ENCODE measurements around the gene NAALADL2. TPM values are rescaled to one million over a fixed set of nuclear protein-coding genes. Genes with fewer than 3 reads are reported as not detected.
A peak's percentile ranks its signal among the peaks of the same experiment; 100 is the strongest.

Gene NAALADL2
- total and polyA plus RNA-seq, 2 of the 4 experiments (the other 2 are of a cell fraction): 3.8 to 19.2 TPM

- H2BK5ac ChIP-seq (ENCODE audit: low read depth, low read length, poor library complexity, severe bottlenecking): no peak overlapping the region
- intact Hi-C loops (cut with micrococcal nuclease) (no loop called here), in situ Hi-C loops (cut with MboI; ENCODE audit: low sequenced_read_pairs) (no loop called here), dilution Hi-C loops (cut with HindIII; ENCODE audit: low sequenced_read_pairs, unreplicated experiment) (no loop called here)
- peak overlapping the region; percentile 72 for H2BK20ac ChIP-seq (ENCODE audit: low read depth, low read length)
- 0 out of 3 replicates have a peak overlapping the region, but pooled peaks have one; percentile 51 for H2BK15ac ChIP-seq (ENCODE audit: low read depth, low read length)
- no peaks in the 10 kb centered on the region for H4K20me1 ChIP-seq (ENCODE audit: insufficient read depth, low read length)
- H3K14ac ChIP-seq (replicated peaks; ENCODE audit: low read depth, low read length): peak overlapping the region; percentile 46
- peak overlapping the region; percentile 44; the same call in 1 of the 2 replicates for H2BK120ac ChIP-seq (ENCODE audit: low read depth, low read length)
- DNase-seq (peak; percentile 48), ATAC-seq (ENCODE audit: low read depth) (no peak)
- H3K36me3 ChIP-seq (ENCODE audit: control insufficient read depth, insufficient read depth, low read length): no peaks in the 10 kb centered on the region
- peak overlapping the region; percentile 26; the same call in 1 of the 2 replicates for H3K27ac ChIP-seq (ENCODE audit: insufficient read depth, low read length)
- H2AK5ac ChIP-seq (ENCODE audit: low read depth, low read length): peak overlapping the region; percentile 74
- TF ChIP-seq BHLHE40 (IDR thresholded peaks at IDR 0.05; ENCODE audit: low read depth, low read length) (no peak), NFE2L2 (IDR thresholded peaks at IDR 0.05; ENCODE audit: low read depth, low read length) (no peak), CHD1 (IDR thresholded peaks at IDR 0.05; ENCODE audit: low read depth, low read length) (no peak), USF2 (IDR thresholded peaks at IDR 0.05; ENCODE audit: low read depth, low read length) (peak; percentile 4; the same call in 1 of the 2 replicates), MAFK (IDR thresholded peaks at IDR 0.05; ENCODE audit: low read depth, low read length) (no peak), RAD21 (IDR thresholded peaks at IDR 0.05; ENCODE audit: low read length) (no peak), FOS (IDR thresholded peaks at IDR 0.05; ENCODE audit: low read depth, low read length) (no peak), RCOR1 (IDR thresholded peaks at IDR 0.05; ENCODE audit: insufficient replicate concordance, low read length) (no peak)
- no peak overlapping the region for H4K8ac ChIP-seq (ENCODE audit: low read depth in 2 of 2, low read length in 2 of 2)
- H3K56ac ChIP-seq (ENCODE audit: extremely low read depth, insufficient read depth, low read length): no peak overlapping the region
- H3K4ac ChIP-seq (ENCODE audit: low read depth, low read length): peak overlapping the region; percentile 65
- H2AK9ac ChIP-seq (replicated peaks; ENCODE audit: low read depth, low read length, poor library complexity): no peak overlapping the region
- WGBS, 2 experiments (ENCODE audit: extremely low coverage in 2 of 2, insufficient read length in 1 of 2): 67% methylated on average over 1 of the region's 5 CpGs; no CpG with 5 or more reads in 1 of the 2 experiments
- H4K5ac ChIP-seq (ENCODE audit: low read depth, low read length): peak overlapping the region; percentile 84
- peak overlapping the region; percentile 77 for H3K18ac ChIP-seq (ENCODE audit: low read depth, low read length)
- no peak overlapping the region for H3K4me3 ChIP-seq (ENCODE audit: insufficient read depth, low read depth, low read length)
- peaks cover 3% of the 10 kb centered on the region; the same call in 1 of the 2 replicates for H3K4me1 ChIP-seq (ENCODE audit: control insufficient read depth, insufficient read depth, low read length)
- BruUV-seq (replicated peaks): no TSS peak
- ChIA-PET CTCF (interaction anchor here (0.9 kb wide), 1 partner anchor 97 kb away, joined by 4 read pairs; no protein-coding TSS in a partner anchor), POLR2A (ENCODE audit: unreplicated experiment) (no interaction called here)
- H3K27me3 ChIP-seq (ENCODE audit: control insufficient read depth, insufficient read depth, low read length): no peaks in the 10 kb centered on the region
- H3K79me1 ChIP-seq (ENCODE audit: low read depth in 1 of 2, low read length in 2 of 2): no peaks in the 10 kb centered on the region
- H3K9ac ChIP-seq (ENCODE audit: low read depth, low read length): no peak overlapping the region
- no peak overlapping the region for H3K23ac ChIP-seq (ENCODE audit: low read depth, low read length)
- H3K4me2 ChIP-seq (ENCODE audit: low read depth, low read length): no peak overlapping the region
- H4K91ac ChIP-seq (ENCODE audit: insufficient read depth, low read depth, low read length): peak overlapping the region; percentile 62; the same call in 1 of the 2 replicates
- no peaks in the 10 kb centered on the region; the same call in 1 of the 2 replicates for H3K9me1 ChIP-seq (ENCODE audit: insufficient read depth, low read length)
- no peaks in the 10 kb centered on the region; the same call in 1 of the 2 replicates for H3K9me3 ChIP-seq (ENCODE audit: control insufficient read depth, insufficient read depth, low read length)
- peak overlapping the region; percentile 58 for H2AFZ ChIP-seq (replicated peaks; ENCODE audit: low read length, poor library complexity)
Observed at GRCh38 chr3:175208326-175208725, 349.2 kb downstream of the NAALADL2 start.

All from IMR-90 (cell line).